ENCODE data around the gene CTIF. TPM values are rescaled to one million over a fixed set of nuclear protein-coding genes. Genes with fewer than 3 reads are reported as not detected.

CTIF gene
- total RNA-seq, 1 donor from 2014 or later, result 26.4 TPM

DNA sequence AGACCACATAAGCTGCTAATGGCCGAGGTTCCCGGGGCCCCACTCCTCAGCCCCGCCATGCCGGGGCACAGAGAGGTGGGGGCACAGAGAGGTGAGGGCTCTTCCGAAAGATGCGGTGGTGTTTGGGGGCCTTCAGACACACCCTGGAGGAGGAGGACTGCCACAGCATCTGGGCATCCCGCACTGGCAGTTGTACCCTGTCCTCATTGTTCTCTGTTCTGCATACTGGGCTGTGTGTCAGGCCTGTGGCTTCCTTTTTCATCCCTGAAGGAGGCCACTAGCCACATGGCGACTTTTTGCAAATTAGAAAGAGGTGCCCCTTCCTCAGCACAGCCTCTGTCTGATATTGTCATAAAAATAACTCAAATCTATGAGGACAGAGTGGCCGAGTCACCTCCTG, 150.1 kb downstream of the CTIF start:
- no peaks in the 10 kb centered on the region for H3K27me3 Mint-ChIP-seq
- H3K9me3 Mint-ChIP-seq (ENCODE audit: low read depth), result peaks cover 7% of the 10 kb centered on the region
- H3K4me1 Mint-ChIP-seq (ENCODE audit: low read depth), result peaks cover 4% of the 10 kb centered on the region
- peaks cover 8% of the 10 kb centered on the region for H3K36me3 Mint-ChIP-seq (ENCODE audit: insufficient read depth)
- TF ChIP-seq, protein P1, sequence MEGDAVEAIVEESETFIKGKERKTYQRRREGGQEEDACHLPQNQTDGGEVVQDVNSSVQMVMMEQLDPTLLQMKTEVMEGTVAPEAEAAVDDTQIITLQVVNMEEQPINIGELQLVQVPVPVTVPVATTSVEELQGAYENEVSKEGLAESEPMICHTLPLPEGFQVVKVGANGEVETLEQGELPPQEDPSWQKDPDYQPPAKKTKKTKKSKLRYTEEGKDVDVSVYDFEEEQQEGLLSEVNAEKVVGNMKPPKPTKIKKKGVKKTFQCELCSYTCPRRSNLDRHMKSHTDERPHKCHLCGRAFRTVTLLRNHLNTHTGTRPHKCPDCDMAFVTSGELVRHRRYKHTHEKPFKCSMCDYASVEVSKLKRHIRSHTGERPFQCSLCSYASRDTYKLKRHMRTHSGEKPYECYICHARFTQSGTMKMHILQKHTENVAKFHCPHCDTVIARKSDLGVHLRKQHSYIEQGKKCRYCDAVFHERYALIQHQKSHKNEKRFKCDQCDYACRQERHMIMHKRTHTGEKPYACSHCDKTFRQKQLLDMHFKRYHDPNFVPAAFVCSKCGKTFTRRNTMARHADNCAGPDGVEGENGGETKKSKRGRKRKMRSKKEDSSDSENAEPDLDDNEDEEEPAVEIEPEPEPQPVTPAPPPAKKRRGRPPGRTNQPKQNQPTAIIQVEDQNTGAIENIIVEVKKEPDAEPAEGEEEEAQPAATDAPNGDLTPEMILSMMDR (IDR thresholded peaks at IDR 0.05; ENCODE audit: unreplicated experiment), result no peak
- no peak overlapping the region for H3K4me3 Mint-ChIP-seq (ENCODE audit: low read depth)
- H3K27ac Mint-ChIP-seq, result no peak overlapping the region
- DNase-seq (ENCODE audit: low spot score, unreplicated experiment), result no peak

DNA sequence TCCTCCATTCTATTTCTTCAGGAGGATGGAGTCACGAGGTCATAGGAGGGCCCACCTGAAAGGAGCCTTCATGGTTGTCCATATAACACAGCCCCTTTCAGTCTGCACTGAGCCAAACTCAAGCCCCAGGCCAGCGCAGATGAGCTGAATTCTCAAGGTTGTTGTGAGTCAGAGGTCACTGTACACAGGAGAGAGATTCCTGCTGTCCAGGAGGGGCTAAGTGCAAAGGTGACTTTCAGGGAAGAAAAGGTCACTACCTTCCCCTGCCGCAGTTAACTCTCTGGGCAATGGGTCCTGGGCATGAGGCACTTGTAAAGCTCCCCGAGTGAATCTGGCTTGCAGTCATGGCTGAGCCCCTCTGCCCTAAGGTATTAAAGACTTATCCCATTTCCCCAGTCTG, 150.7 kb downstream of the CTIF start:
- Mint-ChIP-seq H3K4me3 (ENCODE audit: low read depth) (no peak overlapping the region), H3K36me3 (ENCODE audit: insufficient read depth) (peaks cover 8% of the 10 kb centered on the region), H3K9me3 (ENCODE audit: low read depth) (peaks cover 7% of the 10 kb centered on the region), H3K4me1 (ENCODE audit: low read depth) (peaks cover 4% of the 10 kb centered on the region), H3K27ac (no peak overlapping the region), H3K27me3 (no peaks in the 10 kb centered on the region)
- TF ChIP-seq, protein P1 (IDR thresholded peaks at IDR 0.05; ENCODE audit: unreplicated experiment), result no peak
- DNase-seq (ENCODE audit: low spot score, unreplicated experiment), result no peak

DNA sequence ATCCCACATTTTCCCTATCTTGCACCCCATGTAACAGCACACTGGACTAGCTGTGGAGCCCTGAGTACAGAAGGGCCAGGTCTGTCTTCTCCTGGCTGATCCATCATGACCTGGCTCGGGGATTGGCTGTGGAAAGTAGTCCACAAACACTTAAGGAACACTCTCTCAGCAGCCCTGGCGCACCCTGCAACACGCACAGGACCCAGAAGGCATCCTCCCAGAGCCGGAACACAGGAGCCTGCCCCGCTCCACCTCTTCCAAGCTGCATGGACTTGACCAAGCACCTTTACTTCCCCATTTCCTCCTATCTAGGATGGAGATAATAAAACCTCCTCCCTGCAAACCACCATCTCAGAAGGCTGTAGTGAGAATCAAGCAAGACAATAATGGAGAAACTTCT, 151.7 kb downstream of the CTIF start:
- Mint-ChIP-seq H3K4me3 (ENCODE audit: low read depth) (no peak overlapping the region), H3K36me3 (ENCODE audit: insufficient read depth) (peaks cover 8% of the 10 kb centered on the region), H3K9me3 (ENCODE audit: low read depth) (peaks cover 7% of the 10 kb centered on the region), H3K27me3 (no peaks in the 10 kb centered on the region), H3K4me1 (ENCODE audit: low read depth) (peaks cover 4% of the 10 kb centered on the region), H3K27ac (no peak overlapping the region)
- TF ChIP-seq, protein P1 (IDR thresholded peaks at IDR 0.05; ENCODE audit: unreplicated experiment), result no peak
- DNase-seq (ENCODE audit: low spot score, unreplicated experiment), result no peak

DNA sequence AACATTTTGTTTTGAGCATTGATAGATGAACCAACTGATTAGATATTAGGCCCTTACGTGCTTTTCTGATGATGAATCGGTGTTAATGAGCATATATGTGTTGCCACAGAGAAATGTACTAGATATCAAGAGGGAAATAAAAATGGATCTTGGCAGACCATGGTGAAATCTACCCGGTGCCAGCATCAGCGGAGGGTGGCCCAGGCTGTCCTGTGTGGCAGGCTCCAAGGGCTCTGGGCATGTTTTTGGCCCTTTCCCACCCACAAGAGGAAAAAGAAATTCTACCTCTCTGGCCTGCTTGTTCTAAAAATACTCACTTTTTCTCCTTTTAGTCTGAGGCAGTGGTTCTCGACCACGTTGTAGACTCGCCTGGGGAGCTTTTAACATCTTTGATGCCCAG, 154.2 kb downstream of the CTIF start:
- DNase-seq (ENCODE audit: low spot score, unreplicated experiment), result no peak
- Mint-ChIP-seq H3K36me3 (ENCODE audit: insufficient read depth) (peaks cover 4% of the 10 kb centered on the region), H3K27ac (no peak overlapping the region), H3K27me3 (no peaks in the 10 kb centered on the region), H3K4me3 (ENCODE audit: low read depth) (no peak overlapping the region), H3K4me1 (ENCODE audit: low read depth) (no peaks in the 10 kb centered on the region), H3K9me3 (ENCODE audit: low read depth) (no peaks in the 10 kb centered on the region)
- TF ChIP-seq, protein P1 (IDR thresholded peaks at IDR 0.05; ENCODE audit: unreplicated experiment), result no peak

DNA sequence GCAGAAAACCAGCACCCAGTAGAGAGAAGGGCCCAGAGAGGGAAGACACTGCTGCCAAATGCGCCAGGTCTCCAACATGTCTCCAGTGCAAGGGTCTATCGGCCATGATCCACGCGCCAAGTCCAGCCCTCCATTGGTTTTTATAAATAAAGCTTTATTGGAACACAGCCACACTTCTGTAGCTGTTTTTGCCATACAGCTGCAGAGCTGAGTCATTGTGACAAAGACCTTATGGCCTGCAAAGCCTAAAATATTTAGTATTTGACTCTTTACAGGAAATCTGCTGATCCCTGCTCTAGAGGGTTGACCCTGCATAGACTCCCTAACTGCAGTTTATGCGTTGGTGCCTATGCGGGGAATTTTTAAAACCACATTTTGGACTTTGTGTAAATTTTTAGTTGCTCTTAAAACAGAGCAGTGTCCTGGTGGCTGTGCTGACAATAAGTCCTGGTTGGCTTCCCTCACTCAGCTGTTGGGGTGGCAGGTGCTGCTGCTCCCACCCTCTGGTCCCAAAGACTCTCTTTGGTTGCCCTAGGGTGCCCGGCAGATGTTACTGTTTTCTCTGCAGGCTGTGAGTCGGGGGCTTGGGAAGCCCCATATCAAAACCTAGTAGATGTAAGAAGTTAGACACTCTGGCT, 154.9 kb downstream of the CTIF start:
- no peaks in the 10 kb centered on the region for H3K4me1 Mint-ChIP-seq (ENCODE audit: low read depth)
- H3K9me3 Mint-ChIP-seq (ENCODE audit: low read depth), result no peaks in the 10 kb centered on the region
- peaks cover 4% of the 10 kb centered on the region for H3K36me3 Mint-ChIP-seq (ENCODE audit: insufficient read depth)
- no peaks in the 10 kb centered on the region for H3K27me3 Mint-ChIP-seq
- no peak overlapping the region for H3K4me3 Mint-ChIP-seq (ENCODE audit: low read depth)
- H3K27ac Mint-ChIP-seq, result no peak overlapping the region
- DNase-seq (ENCODE audit: low spot score, unreplicated experiment), result no peak
- TF ChIP-seq, protein P1 (IDR thresholded peaks at IDR 0.05; ENCODE audit: unreplicated experiment), result no peak
